GM23338 (cell line): ENCODE data around the gene SRSF4. TPM values are rescaled to one million over a fixed set of nuclear protein-coding genes. Genes with fewer than 3 reads are reported as not detected.
A peak's percentile ranks its signal among the peaks of the same experiment; 100 is the strongest.

Experiments used
- ATAC-seq: fragments of 200-7000 bp; cut with Tn5 transposase; 3 replicates; pipeline ENCODE4 v1.9.1; 2020
- DNase-seq: peaks from one replicate; pipeline ENCODE4 v3.0.0-alpha.2; 2015; ENCODE audit warnings: low spot score
- H2AFZ ChIP-seq: fragments of 200-600 bp; sonication (generic); 2 replicates; pipeline ENCODE4 v1.8.0; 2016; ENCODE audit warnings: antibody characterized with exemption, mild to moderate bottlenecking, moderate library complexity
- H3F3A ChIP-seq: fragments of 200-600 bp; sonication (generic); replicated peaks from 2 replicates; pipeline ENCODE4 v1.8.0; 2017; ENCODE audit warnings: antibody characterized with exemption, mixed run types, low read depth
- H3K27ac ChIP-seq: fragments of 200-600 bp; sonication (generic); 2 replicates; pipeline ENCODE4 v1.6.1; 2016; ENCODE audit warnings: low read depth
- H3K27me3 ChIP-seq: fragments of 200-600 bp; sonication (generic); 2 replicates; pipeline ENCODE4 v1.8.0; 2016; ENCODE audit warnings: mild to moderate bottlenecking, mixed run types, moderate library complexity; ENCODE audit not compliant: insufficient read depth
- H3K36me3 ChIP-seq: fragments of 200-600 bp; sonication (generic); 2 replicates; pipeline ENCODE4 v1.8.0; 2016; ENCODE audit warnings: mild to moderate bottlenecking; ENCODE audit not compliant: insufficient read depth
- H3K4me1 ChIP-seq: fragments of 200-600 bp; sonication (generic); 2 replicates; pipeline ENCODE4 v1.8.0; 2016; ENCODE audit warnings: mild to moderate bottlenecking, moderate library complexity; ENCODE audit not compliant: insufficient read depth
- H3K4me2 ChIP-seq: fragments of 200-600 bp; sonication (generic); 2 replicates; pipeline ENCODE4 v1.7.1; 2017; ENCODE audit warnings: mixed run types
- H3K4me3 ChIP-seq: fragments of 200-600 bp; sonication (generic); 2 replicates; pipeline ENCODE4 v1.6.1; 2016; ENCODE audit warnings: mixed run types
- H3K79me2 ChIP-seq: fragments of 200-600 bp; sonication (generic); replicated peaks from 2 replicates; pipeline ENCODE4 v1.8.0; 2017; ENCODE audit warnings: mild to moderate bottlenecking; ENCODE audit not compliant: insufficient read depth
- H3K9me2 ChIP-seq: fragments of 200-600 bp; sonication (generic); 2 replicates; pipeline ENCODE4 v1.8.0; 2017; ENCODE audit not compliant: insufficient read depth
- H4K20me1 ChIP-seq: fragments of 200-600 bp; sonication (generic); replicated peaks from 2 replicates; pipeline ENCODE4 v1.8.0; 2017; ENCODE audit warnings: mild to moderate bottlenecking; ENCODE audit not compliant: insufficient read depth
- H3K27ac Mint-ChIP-seq: 2 replicates; pipeline ENCODE4 v1.8.0; 2020; ENCODE audit warnings: inconsistent platforms, mild to moderate bottlenecking, moderate library complexity, mixed read lengths
- H3K27me3 Mint-ChIP-seq: 3 replicates; pipeline ENCODE4 v1.8.0; 2022; ENCODE audit warnings: low read depth, mild to moderate bottlenecking, moderate library complexity, mixed read lengths, inconsistent platforms; ENCODE audit not compliant: insufficient read depth, poor library complexity
- H3K36me3 Mint-ChIP-seq: 3 replicates; pipeline ENCODE4 v1.8.0; 2021; ENCODE audit warnings: low read depth, mild to moderate bottlenecking, inconsistent platforms, moderate library complexity, mixed read lengths
- H3K4me1 Mint-ChIP-seq: 3 replicates; pipeline ENCODE4 v1.8.0; 2020; ENCODE audit warnings: mild to moderate bottlenecking, inconsistent platforms, mixed read lengths
- H3K4me3 Mint-ChIP-seq: 3 replicates; pipeline ENCODE4 v1.8.0; 2021; ENCODE audit warnings: moderate library complexity, mild to moderate bottlenecking, inconsistent platforms, mixed read lengths
- H3K9me3 Mint-ChIP-seq: 3 replicates; pipeline ENCODE4 v1.8.0; 2020; ENCODE audit warnings: moderate library complexity, mild to moderate bottlenecking, inconsistent platforms, mixed read lengths
- CREB1 ChIP-seq: fragments of 250-450 bp; sonication (Bioruptor Pico); IDR thresholded peaks from 2 replicates; pipeline ENCODE4 v1.5.0; 2020; ENCODE audit warnings: low read depth, mild to moderate bottlenecking, moderate library complexity
- EZH2 ChIP-seq: fragments of 200-600 bp; sonication (generic); IDR thresholded peaks from one replicate; pipeline ENCODE4 v1.8.0; 2017; ENCODE audit warnings: antibody characterized with exemption, mild to moderate bottlenecking, low read depth; ENCODE audit not compliant: unreplicated experiment
- EZH2phosphoT487 ChIP-seq: fragments of 200-600 bp; sonication (generic); IDR thresholded peaks from one replicate; pipeline ENCODE4 v1.8.1; 2018; ENCODE audit warnings: antibody characterized with exemption; ENCODE audit not compliant: unreplicated experiment
- NANOG ChIP-seq: IDR thresholded peaks from 2 replicates; pipeline ENCODE4 v1.6.1; 2016; ENCODE audit warnings: antibody characterized with exemption, borderline replicate concordance
- ZNF114 ChIP-seq: fragments of 250-450 bp; sonication (Bioruptor Pico); IDR thresholded peaks from 2 replicates; pipeline ENCODE4 v1.5.0; 2020; ENCODE audit warnings: mild to moderate bottlenecking, moderate library complexity
- polyA plus RNA-seq: library from polyadenylated mRNA; unstranded; fragments of >200 nt; fragmentation: Nextera tagmentation; extraction: Ambion mirVana; gene quantifications from 2 replicates; pipeline ENCODE4 v1.2.1, GENCODE V29; 2016
- total RNA-seq: library from RNA; depleted of rRNA; stranded (reverse); fragments of >200 nt; shearing (Covaris generic); gene quantifications from 2 replicates; pipeline ENCODE4 v1.2.3, GENCODE V29; 2014
- TF ChIP-seq, protein P1 (sequence below), 2 experiments: fragments of 200-600 bp in 1 of 2; sonication (generic) in 1 of 2; conservative IDR thresholded peaks; 2 replicates each; pipeline versions ENCODE4 v1.5.1 to v1.6.1; 2016 to 2017; ENCODE audit warnings: antibody characterized with exemption in 2 of 2, low read depth in 2 of 2, mild to moderate bottlenecking in 2 of 2, moderate library complexity in 1 of 2

Gene SRSF4
- total and polyA plus RNA-seq, 2 experiments from 2014 or later, result 58.4 to 98.3 TPM

DNA sequence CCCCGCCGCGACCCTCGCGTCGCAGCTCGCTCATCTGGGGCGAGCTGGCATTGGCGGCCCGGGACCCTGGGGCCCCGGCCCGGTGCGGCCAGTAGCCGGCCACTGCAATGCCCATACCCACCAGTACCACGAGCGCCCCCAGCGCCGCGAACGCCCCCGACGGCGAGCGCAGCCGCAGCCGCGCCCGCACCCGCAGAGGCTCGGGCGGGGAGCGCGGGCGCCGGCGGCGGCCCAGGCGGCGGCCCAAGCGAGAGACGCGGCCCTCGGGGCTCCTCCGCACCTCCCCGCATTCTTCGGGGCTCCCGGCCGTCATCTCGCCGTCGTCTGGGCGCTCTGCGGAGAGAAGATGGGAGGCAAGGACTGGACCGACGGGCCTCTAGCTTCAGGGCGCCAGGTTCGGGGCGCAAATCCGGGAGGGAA lies 60.2 kb downstream of the SRSF4 start:
- peak overlapping the region; percentile 56; the same call in 1 of the 2 replicates for H2AFZ ChIP-seq
- Mint-ChIP-seq H3K27ac (no peak overlapping the region), H3K4me1 (peaks cover 10% of the 10 kb centered on the region), H3K36me3 (peaks cover 17% of the 10 kb centered on the region), H3K4me3 (peak overlapping the region; percentile 42; the same call in 1 of the 3 replicates), H3K9me3 (no peaks in the 10 kb centered on the region), H3K27me3 (peaks cover 38% of the 10 kb centered on the region)
- H3K79me2 ChIP-seq, result no peaks in the 10 kb centered on the region
- ATAC-seq (peak; percentile 16), DNase-seq (peak; percentile 66)
- H4K20me1 ChIP-seq, result no peaks in the 10 kb centered on the region; the same call in 1 of the 2 replicates
- H3K4me1 ChIP-seq, result peaks cover 8% of the 10 kb centered on the region; the same call in 1 of the 2 replicates
- no peaks in the 10 kb centered on the region for H3K36me3 ChIP-seq
- peak overlapping the region; percentile 81 for H3K4me3 ChIP-seq
- H3F3A ChIP-seq, result peaks cover 25% of the 10 kb centered on the region; the same call in 1 of the 2 replicates
- H3K9me2 ChIP-seq, result no peaks in the 10 kb centered on the region
- H3K27me3 ChIP-seq, result peaks cover 40% of the 10 kb centered on the region
- no peak overlapping the region for H3K27ac ChIP-seq
- TF ChIP-seq ZNF114, result no peak
- no peak for TF ChIP-seq NANOG
- H3K4me2 ChIP-seq, result peak overlapping the region; percentile 99

DNA sequence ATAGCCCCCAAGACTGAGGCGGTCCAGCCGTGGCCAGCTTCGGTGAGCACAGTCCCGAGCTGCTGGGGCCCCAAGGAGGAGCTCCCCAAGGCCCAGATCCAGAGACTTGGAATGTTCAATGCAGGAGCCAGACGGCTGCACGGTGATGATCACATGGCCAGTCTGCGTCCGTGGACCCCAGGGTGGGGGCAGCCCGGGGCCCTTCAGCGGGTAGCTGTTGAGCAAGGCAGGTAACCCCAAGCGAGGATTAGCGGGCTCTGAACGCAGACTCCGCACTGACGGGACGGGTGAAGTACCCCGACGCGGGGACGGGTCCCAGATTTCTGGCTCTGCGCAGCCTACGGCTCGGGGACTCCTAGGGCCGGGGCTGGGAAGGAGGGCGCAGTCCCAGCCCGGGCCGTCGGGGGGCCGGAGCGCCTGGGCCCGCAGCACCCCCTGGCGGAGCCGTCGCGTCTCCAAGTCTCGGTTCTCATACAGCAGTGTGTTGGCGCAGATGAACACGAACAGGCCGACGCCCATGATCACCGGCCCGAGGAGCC lies 60.7 kb downstream of the SRSF4 start:
- Mint-ChIP-seq H3K36me3 (peaks cover 17% of the 10 kb centered on the region), H3K9me3 (no peaks in the 10 kb centered on the region), H3K27ac (no peak overlapping the region), H3K27me3 (peaks cover 37% of the 10 kb centered on the region), H3K4me1 (peaks cover 8% of the 10 kb centered on the region), H3K4me3 (peak overlapping the region; percentile 33; the same call in 1 of the 3 replicates)
- ATAC-seq, result peak; percentile 43
- no peak overlapping the region for H2AFZ ChIP-seq
- peak overlapping the region; percentile 81 for H3K4me3 ChIP-seq
- H3K9me2 ChIP-seq, result no peaks in the 10 kb centered on the region
- no peaks in the 10 kb centered on the region for H3K79me2 ChIP-seq
- H3K27me3 ChIP-seq, result peaks cover 40% of the 10 kb centered on the region
- peaks cover 8% of the 10 kb centered on the region; the same call in 1 of the 2 replicates for H3K4me1 ChIP-seq
- no peak for TF ChIP-seq NANOG
- TF ChIP-seq, protein P1, sequence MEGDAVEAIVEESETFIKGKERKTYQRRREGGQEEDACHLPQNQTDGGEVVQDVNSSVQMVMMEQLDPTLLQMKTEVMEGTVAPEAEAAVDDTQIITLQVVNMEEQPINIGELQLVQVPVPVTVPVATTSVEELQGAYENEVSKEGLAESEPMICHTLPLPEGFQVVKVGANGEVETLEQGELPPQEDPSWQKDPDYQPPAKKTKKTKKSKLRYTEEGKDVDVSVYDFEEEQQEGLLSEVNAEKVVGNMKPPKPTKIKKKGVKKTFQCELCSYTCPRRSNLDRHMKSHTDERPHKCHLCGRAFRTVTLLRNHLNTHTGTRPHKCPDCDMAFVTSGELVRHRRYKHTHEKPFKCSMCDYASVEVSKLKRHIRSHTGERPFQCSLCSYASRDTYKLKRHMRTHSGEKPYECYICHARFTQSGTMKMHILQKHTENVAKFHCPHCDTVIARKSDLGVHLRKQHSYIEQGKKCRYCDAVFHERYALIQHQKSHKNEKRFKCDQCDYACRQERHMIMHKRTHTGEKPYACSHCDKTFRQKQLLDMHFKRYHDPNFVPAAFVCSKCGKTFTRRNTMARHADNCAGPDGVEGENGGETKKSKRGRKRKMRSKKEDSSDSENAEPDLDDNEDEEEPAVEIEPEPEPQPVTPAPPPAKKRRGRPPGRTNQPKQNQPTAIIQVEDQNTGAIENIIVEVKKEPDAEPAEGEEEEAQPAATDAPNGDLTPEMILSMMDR (conservative IDR thresholded peaks at IDR 0.05; ENCODE audit: low read depth in 2 of 2), result peak; percentile 74 to 78
- TF ChIP-seq EZH2, result no peak
- TF ChIP-seq CREB1 (CRISPR knock-in tag), result peak; percentile 51; the same call in 1 of the 2 replicates
- TF ChIP-seq EZH2phosphoT487, result no peak
- peaks cover 20% of the 10 kb centered on the region; the same call in 1 of the 2 replicates for H3F3A ChIP-seq
- H3K4me2 ChIP-seq, result peak overlapping the region; percentile 99
- H3K36me3 ChIP-seq, result no peaks in the 10 kb centered on the region
- H3K27ac ChIP-seq, result no peak overlapping the region
- no peaks in the 10 kb centered on the region; the same call in 1 of the 2 replicates for H4K20me1 ChIP-seq
- peak; percentile 92 for DNase-seq

DNA sequence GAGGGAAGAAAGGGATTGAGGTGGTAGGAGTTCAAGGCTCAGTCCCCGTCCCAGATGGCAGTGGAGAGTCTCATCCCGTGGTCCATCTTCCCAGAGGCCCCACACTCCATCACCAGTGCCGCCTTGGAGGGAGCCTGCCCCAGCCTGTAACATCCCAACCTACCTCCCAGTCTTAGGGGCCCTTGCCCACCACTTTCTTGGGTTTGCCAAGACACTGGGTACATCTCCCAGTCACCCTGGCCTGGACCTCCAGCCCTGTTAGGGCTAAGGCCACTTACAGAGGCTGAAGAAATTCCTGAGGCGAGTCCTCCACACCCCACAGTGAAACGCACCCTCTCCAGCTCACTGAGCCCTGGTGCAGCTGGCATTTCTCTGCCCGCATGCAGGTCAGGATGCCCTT lies 61.3 kb downstream of the SRSF4 start:
- Histone ChIP-seq H3F3A (peaks cover 17% of the 10 kb centered on the region; the same call in 1 of the 2 replicates), H3K9me2 (no peaks in the 10 kb centered on the region), H2AFZ (no peak overlapping the region), H3K27me3 (peaks cover 40% of the 10 kb centered on the region), H3K79me2 (no peaks in the 10 kb centered on the region), H4K20me1 (no peaks in the 10 kb centered on the region; the same call in 1 of the 2 replicates), H3K4me1 (peaks cover 6% of the 10 kb centered on the region; the same call in 1 of the 2 replicates), H3K4me2 (no peak overlapping the region), H3K27ac (no peak overlapping the region), H3K36me3 (no peaks in the 10 kb centered on the region), H3K4me3 (no peak overlapping the region; the same call in 1 of the 2 replicates)
- peaks cover 33% of the 10 kb centered on the region for H3K27me3 Mint-ChIP-seq
- H3K27ac Mint-ChIP-seq, result no peak overlapping the region
- no peak overlapping the region; the same call in 2 of the 3 replicates for H3K4me3 Mint-ChIP-seq
- peaks cover 17% of the 10 kb centered on the region for H3K36me3 Mint-ChIP-seq
- ATAC-seq, result no peak
- peaks cover 2% of the 10 kb centered on the region; the same call in 2 of the 3 replicates for H3K4me1 Mint-ChIP-seq
- H3K9me3 Mint-ChIP-seq, result no peaks in the 10 kb centered on the region
- no peak for DNase-seq
- TF ChIP-seq, protein P1 (conservative IDR thresholded peaks at IDR 0.05; ENCODE audit: low read depth in 2 of 2), result no peak
